Rectal smooth muscle tissue (tissue), 1 donor: Measurements from ENCODE around the gene ASAP2.

Source experiments
- H3K27ac ChIP-seq: one replicate; pipeline ENCODE4 v1.7.0; 2013; ENCODE audit warnings: low read depth, low read length, inconsistent platforms
- H3K27me3 ChIP-seq: one replicate; pipeline ENCODE4 v1.7.0; 2013; ENCODE audit warnings: low read length; ENCODE audit not compliant: control insufficient read depth, insufficient read depth
- H3K36me3 ChIP-seq: one replicate; pipeline ENCODE4 v1.7.0; 2013; ENCODE audit warnings: low read length; ENCODE audit not compliant: control insufficient read depth, insufficient read depth
- H3K4me1 ChIP-seq: one replicate; pipeline ENCODE4 v1.7.0; 2013; ENCODE audit warnings: low read length; ENCODE audit not compliant: control insufficient read depth, insufficient read depth
- H3K4me3 ChIP-seq: one replicate; pipeline ENCODE4 v1.7.0; 2013; ENCODE audit warnings: low read length
- H3K9ac ChIP-seq: one replicate; pipeline ENCODE4 v1.7.0; 2013; ENCODE audit warnings: low read length

Gene ASAP2

GRCh38 chr2:9220201-9220600 is 13.6 kb downstream of the ASAP2 start:
- Histone ChIP-seq H3K4me1 (peaks cover 18% of the 10 kb centered on the region), H3K27ac (no peak overlapping the region), H3K4me3 (no peak overlapping the region), H3K36me3 (no peaks in the 10 kb centered on the region), H3K9ac (no peak overlapping the region), H3K27me3 (no peaks in the 10 kb centered on the region)

GRCh38 chr2:9221223-9221622 is 14.6 kb downstream of the ASAP2 start:
- no peaks in the 10 kb centered on the region for H3K27me3 ChIP-seq
- no peak overlapping the region for H3K27ac ChIP-seq
- no peaks in the 10 kb centered on the region for H3K36me3 ChIP-seq
- H3K4me3 ChIP-seq, result no peak overlapping the region
- H3K9ac ChIP-seq, result no peak overlapping the region
- peaks cover 18% of the 10 kb centered on the region for H3K4me1 ChIP-seq

GRCh38 chr2:9222239-9222892 is 15.8 kb downstream of the ASAP2 start:
- Histone ChIP-seq H3K4me3 (no peak overlapping the region), H3K4me1 (peaks cover 18% of the 10 kb centered on the region), H3K27ac (peak overlapping the region; percentile 3), H3K36me3 (no peaks in the 10 kb centered on the region), H3K27me3 (no peaks in the 10 kb centered on the region), H3K9ac (no peak overlapping the region)

- peaks cover 18% of the 10 kb centered on the region for H3K4me1 ChIP-seq
- no peaks in the 10 kb centered on the region for H3K27me3 ChIP-seq
- no peak overlapping the region for H3K9ac ChIP-seq
- no peak overlapping the region for H3K4me3 ChIP-seq
- no peaks in the 10 kb centered on the region for H3K36me3 ChIP-seq
- H3K27ac ChIP-seq, result peak overlapping the region; percentile 3
These were observed 16.3 kb downstream of the ASAP2 start for GRCh38 chr2:9222893-9223287.

DNA sequence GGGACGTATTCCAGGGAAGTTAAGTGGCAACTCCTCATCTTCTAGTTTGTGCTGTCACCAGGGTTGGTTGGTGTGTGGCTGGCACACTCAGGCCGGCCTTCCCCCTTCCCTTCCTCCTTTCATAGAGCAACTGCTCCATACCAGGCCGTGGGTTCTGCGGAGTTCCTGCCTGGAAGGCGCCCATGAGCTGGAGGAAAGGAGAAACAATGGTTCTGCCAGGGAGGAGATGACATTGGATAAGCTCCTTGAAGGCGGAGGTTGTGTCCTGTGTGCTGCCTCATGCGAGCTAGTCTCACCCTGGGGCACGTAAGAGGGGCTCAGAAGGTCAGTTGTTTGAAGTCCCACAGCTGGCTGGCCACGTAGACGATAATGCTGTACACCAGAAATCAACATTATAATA is 19.2 kb downstream of the ASAP2 start:
- H3K36me3 ChIP-seq, result no peaks in the 10 kb centered on the region
- H3K27ac ChIP-seq, result no peak overlapping the region
- no peak overlapping the region for H3K9ac ChIP-seq
- H3K4me1 ChIP-seq, result peaks cover 27% of the 10 kb centered on the region
- H3K4me3 ChIP-seq, result no peak overlapping the region
- H3K27me3 ChIP-seq, result no peaks in the 10 kb centered on the region

- H3K27me3 ChIP-seq, result no peaks in the 10 kb centered on the region
- no peak overlapping the region for H3K27ac ChIP-seq
- H3K9ac ChIP-seq, result no peak overlapping the region
- peaks cover 37% of the 10 kb centered on the region for H3K4me1 ChIP-seq
- no peak overlapping the region for H3K4me3 ChIP-seq
- H3K36me3 ChIP-seq, result no peaks in the 10 kb centered on the region
These were observed 20.1 kb downstream of the ASAP2 start for GRCh38 chr2:9226458-9227380.

GRCh38 chr2:9228088-9228751 is 21.6 kb downstream of the ASAP2 start:
- Histone ChIP-seq H3K9ac (no peak overlapping the region), H3K4me3 (no peak overlapping the region), H3K27ac (no peak overlapping the region), H3K36me3 (no peaks in the 10 kb centered on the region), H3K27me3 (no peaks in the 10 kb centered on the region), H3K4me1 (peaks cover 33% of the 10 kb centered on the region)

GRCh38 chr2:9228781-9229469 is 22.3 kb downstream of the ASAP2 start:
- Histone ChIP-seq H3K4me1 (peaks cover 30% of the 10 kb centered on the region), H3K27me3 (no peaks in the 10 kb centered on the region), H3K36me3 (no peaks in the 10 kb centered on the region), H3K27ac (no peak overlapping the region), H3K4me3 (no peak overlapping the region), H3K9ac (no peak overlapping the region)

DNA sequence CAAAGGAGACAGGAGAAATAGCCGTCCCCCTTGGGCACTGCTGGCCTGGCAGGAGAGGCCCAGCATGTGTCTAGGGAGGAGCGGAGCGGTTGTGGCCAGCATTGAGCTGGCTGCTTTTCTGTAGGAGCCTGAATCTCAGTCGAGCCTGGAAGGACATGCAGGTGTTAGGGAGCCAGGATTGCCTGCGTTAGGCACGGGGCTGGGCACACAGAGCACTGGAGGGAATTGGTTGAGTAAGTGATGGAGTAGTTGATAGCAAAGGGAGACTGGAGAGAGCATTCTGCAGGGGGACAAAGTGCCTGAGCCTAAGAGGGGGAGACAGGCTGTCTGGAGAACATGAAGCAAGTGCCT is 22.8 kb downstream of the ASAP2 start:
- H3K4me3 ChIP-seq, result no peak overlapping the region
- H3K9ac ChIP-seq, result no peak overlapping the region
- H3K27ac ChIP-seq, result no peak overlapping the region
- H3K36me3 ChIP-seq, result no peaks in the 10 kb centered on the region
- no peaks in the 10 kb centered on the region for H3K27me3 ChIP-seq
- peaks cover 35% of the 10 kb centered on the region for H3K4me1 ChIP-seq

- H3K27me3 ChIP-seq, result no peaks in the 10 kb centered on the region
- no peak overlapping the region for H3K9ac ChIP-seq
- no peaks in the 10 kb centered on the region for H3K36me3 ChIP-seq
- peaks cover 39% of the 10 kb centered on the region for H3K4me1 ChIP-seq
- H3K4me3 ChIP-seq, result no peak overlapping the region
- peak overlapping the region; percentile 64 for H3K27ac ChIP-seq
These were observed 23.6 kb downstream of the ASAP2 start for GRCh38 chr2:9230051-9230802.

- Histone ChIP-seq H3K36me3 (no peaks in the 10 kb centered on the region), H3K27me3 (no peaks in the 10 kb centered on the region), H3K4me3 (no peak overlapping the region), H3K4me1 (peaks cover 46% of the 10 kb centered on the region), H3K27ac (peak overlapping the region; percentile 64), H3K9ac (no peak overlapping the region)
These were observed 24.3 kb downstream of the ASAP2 start for GRCh38 chr2:9230881-9231280.
